ENCODE measurements around the gene CARD16.

DNA sequence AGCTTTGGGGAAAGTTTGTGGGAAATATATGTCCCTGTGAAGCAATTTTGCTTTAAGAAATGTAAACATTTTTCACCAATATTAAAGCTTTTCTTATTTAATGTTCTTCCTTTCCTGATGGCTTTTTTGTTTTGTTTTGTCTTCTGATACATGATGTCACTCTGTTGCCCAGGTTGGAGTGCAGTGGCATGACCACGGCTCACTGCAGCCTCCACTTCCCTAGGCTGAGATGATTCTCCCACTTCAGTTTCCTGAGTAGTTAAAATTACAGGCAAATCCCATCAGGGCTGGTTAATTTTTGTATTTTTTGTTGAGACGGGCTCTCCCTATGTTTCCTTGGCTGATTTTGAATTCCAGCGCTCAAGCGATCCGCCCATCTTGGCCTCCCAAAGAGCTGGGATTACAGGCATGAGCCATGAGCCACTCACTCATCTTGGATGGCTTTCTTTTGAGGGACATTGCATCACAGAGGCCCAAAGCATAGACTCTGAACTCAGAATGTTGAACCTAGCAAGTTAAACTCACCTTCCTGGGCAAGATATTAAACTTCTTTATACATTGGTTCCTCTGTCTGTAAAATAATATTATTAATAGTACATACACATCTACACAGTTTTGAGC, 651 bp upstream of the CARD16 start:
- TF ChIP-seq, protein P1, sequence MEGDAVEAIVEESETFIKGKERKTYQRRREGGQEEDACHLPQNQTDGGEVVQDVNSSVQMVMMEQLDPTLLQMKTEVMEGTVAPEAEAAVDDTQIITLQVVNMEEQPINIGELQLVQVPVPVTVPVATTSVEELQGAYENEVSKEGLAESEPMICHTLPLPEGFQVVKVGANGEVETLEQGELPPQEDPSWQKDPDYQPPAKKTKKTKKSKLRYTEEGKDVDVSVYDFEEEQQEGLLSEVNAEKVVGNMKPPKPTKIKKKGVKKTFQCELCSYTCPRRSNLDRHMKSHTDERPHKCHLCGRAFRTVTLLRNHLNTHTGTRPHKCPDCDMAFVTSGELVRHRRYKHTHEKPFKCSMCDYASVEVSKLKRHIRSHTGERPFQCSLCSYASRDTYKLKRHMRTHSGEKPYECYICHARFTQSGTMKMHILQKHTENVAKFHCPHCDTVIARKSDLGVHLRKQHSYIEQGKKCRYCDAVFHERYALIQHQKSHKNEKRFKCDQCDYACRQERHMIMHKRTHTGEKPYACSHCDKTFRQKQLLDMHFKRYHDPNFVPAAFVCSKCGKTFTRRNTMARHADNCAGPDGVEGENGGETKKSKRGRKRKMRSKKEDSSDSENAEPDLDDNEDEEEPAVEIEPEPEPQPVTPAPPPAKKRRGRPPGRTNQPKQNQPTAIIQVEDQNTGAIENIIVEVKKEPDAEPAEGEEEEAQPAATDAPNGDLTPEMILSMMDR (IDR thresholded peaks at IDR 0.05; ENCODE audit: insufficient read depth, low read depth, low read length), result no peak
- TF ChIP-seq EZH2 (IDR thresholded peaks at IDR 0.05; ENCODE audit: insufficient read depth, low read length), result no peak
